Stimulated activated memory B cell treated with anti-CD40 and anti-IgM and Interleukin-4, amounts not matched to agents 10 μg/mL and 1 μg/mL and 100 μg/mL, for 72 hours (primary cell): ENCODE data around the gene COTL1.
A peak's percentile ranks its signal among the peaks of the same experiment; 100 is the strongest.
"Not testable (repeated sequence)": the region's sequence is repeated elsewhere in the genome, so short reads cannot be mapped to it uniquely, and the experiment has no call there.

Experiments
- ATAC-seq: fragments of 150-1000 bp; cut with Tn5 transposase; 2 replicates; pipeline ENCODE4 v1.10.0; 2021
- H3K27ac Mint-ChIP-seq: one replicate; pipeline ENCODE4 v1.8.0; 2022; ENCODE audit warnings: mild to moderate bottlenecking, mixed read lengths
- H3K27me3 Mint-ChIP-seq: one replicate; pipeline ENCODE4 v1.8.0; 2022; ENCODE audit warnings: mixed read lengths
- H3K36me3 Mint-ChIP-seq: one replicate; pipeline ENCODE4 v1.8.0; 2022; ENCODE audit warnings: mixed read lengths
- H3K4me1 Mint-ChIP-seq: one replicate; pipeline ENCODE4 v1.8.0; 2022; ENCODE audit warnings: mixed read lengths
- H3K4me3 Mint-ChIP-seq: one replicate; pipeline ENCODE4 v1.8.0; 2022; ENCODE audit warnings: mild to moderate bottlenecking, moderate library complexity, mixed read lengths
- H3K9me3 Mint-ChIP-seq: one replicate; pipeline ENCODE4 v1.8.0; 2022; ENCODE audit warnings: mixed read lengths

COTL1 gene

GRCh38 chr16:84631153-84631466 lies 13.2 kb upstream of the COTL1 start:
- no peaks in the 10 kb centered on the region for H3K27me3 Mint-ChIP-seq
- H3K4me3 Mint-ChIP-seq: no peak overlapping the region
- H3K36me3 Mint-ChIP-seq: no peaks in the 10 kb centered on the region
- no peak for ATAC-seq
- peaks cover 35% of the 10 kb centered on the region for H3K4me1 Mint-ChIP-seq
- peak overlapping the region; percentile 29 for H3K27ac Mint-ChIP-seq
- no peaks in the 10 kb centered on the region for H3K9me3 Mint-ChIP-seq

- Mint-ChIP-seq H3K36me3 (no peaks in the 10 kb centered on the region), H3K4me3 (no peak overlapping the region), H3K27ac (peak overlapping the region; percentile 29), H3K9me3 (no peaks in the 10 kb centered on the region), H3K27me3 (no peaks in the 10 kb centered on the region), H3K4me1 (peaks cover 35% of the 10 kb centered on the region)
- no peak for ATAC-seq
Observed at GRCh38 chr16:84630446-84631152, 12.7 kb upstream of the COTL1 start.

- ATAC-seq: no peak
- Mint-ChIP-seq H3K4me1 (peaks cover 35% of the 10 kb centered on the region), H3K9me3 (no peaks in the 10 kb centered on the region), H3K36me3 (no peaks in the 10 kb centered on the region), H3K27ac (no peak overlapping the region), H3K27me3 (no peaks in the 10 kb centered on the region), H3K4me3 (no peak overlapping the region)
Observed at GRCh38 chr16:84630009-84630408, 12.1 kb upstream of the COTL1 start.

GRCh38 chr16:84629580-84629979 lies 11.7 kb upstream of the COTL1 start:
- Mint-ChIP-seq H3K9me3 (no peaks in the 10 kb centered on the region), H3K4me1 (peaks cover 35% of the 10 kb centered on the region), H3K27ac (peak overlapping the region; percentile 10), H3K27me3 (no peaks in the 10 kb centered on the region), H3K36me3 (no peaks in the 10 kb centered on the region), H3K4me3 (no peak overlapping the region)
- ATAC-seq: no peak

GRCh38 chr16:84628226-84628731 lies 10.4 kb upstream of the COTL1 start:
- no peak overlapping the region for H3K4me3 Mint-ChIP-seq
- H3K4me1 Mint-ChIP-seq: peaks cover 35% of the 10 kb centered on the region
- no peaks in the 10 kb centered on the region for H3K9me3 Mint-ChIP-seq
- H3K36me3 Mint-ChIP-seq: no peaks in the 10 kb centered on the region
- ATAC-seq: no peak
- H3K27me3 Mint-ChIP-seq: no peaks in the 10 kb centered on the region
- no peak overlapping the region for H3K27ac Mint-ChIP-seq

- Mint-ChIP-seq H3K27ac (no peak overlapping the region), H3K9me3 (no peaks in the 10 kb centered on the region), H3K36me3 (no peaks in the 10 kb centered on the region), H3K4me3 (no peak overlapping the region), H3K27me3 (no peaks in the 10 kb centered on the region), H3K4me1 (peaks cover 30% of the 10 kb centered on the region)
- no peak for ATAC-seq
Observed at GRCh38 chr16:84625556-84625955, 7.7 kb upstream of the COTL1 start.

- H3K27ac Mint-ChIP-seq: peak overlapping the region; percentile 24
- peaks cover 47% of the 10 kb centered on the region for H3K4me1 Mint-ChIP-seq
- H3K9me3 Mint-ChIP-seq, ATAC-seq, H3K27me3 Mint-ChIP-seq, H3K4me3 Mint-ChIP-seq: not testable (repeated sequence)
- peaks cover 11% of the 10 kb centered on the region for H3K36me3 Mint-ChIP-seq
Observed at GRCh38 chr16:84620913-84621312, 3.0 kb upstream of the COTL1 start.

GRCh38 chr16:84618581-84619460 lies 943 bp upstream of the COTL1 start:
- Mint-ChIP-seq H3K27ac (peak overlapping the region; percentile 100), H3K9me3 (no peaks in the 10 kb centered on the region), H3K36me3 (peaks cover 31% of the 10 kb centered on the region), H3K4me1 (peaks cover 68% of the 10 kb centered on the region), H3K27me3 (no peaks in the 10 kb centered on the region), H3K4me3 (peak overlapping the region; percentile 76)
- no peak for ATAC-seq

- ATAC-seq: peak; percentile 67
- H3K4me1 Mint-ChIP-seq: peaks cover 77% of the 10 kb centered on the region
- H3K36me3 Mint-ChIP-seq: peaks cover 41% of the 10 kb centered on the region
- no peaks in the 10 kb centered on the region for H3K27me3 Mint-ChIP-seq
- peak overlapping the region; percentile 100 for H3K27ac Mint-ChIP-seq
- no peaks in the 10 kb centered on the region for H3K9me3 Mint-ChIP-seq
- H3K4me3 Mint-ChIP-seq: peak overlapping the region; percentile 97
Observed at GRCh38 chr16:84617041-84617790, 662 bp downstream of the COTL1 start.

GRCh38 chr16:84616515-84616914 lies 1.4 kb downstream of the COTL1 start:
- no peaks in the 10 kb centered on the region for H3K9me3 Mint-ChIP-seq
- H3K27ac Mint-ChIP-seq: peak overlapping the region; percentile 100
- peak overlapping the region; percentile 97 for H3K4me3 Mint-ChIP-seq
- no peaks in the 10 kb centered on the region for H3K27me3 Mint-ChIP-seq
- peak; percentile 13 for ATAC-seq
- peaks cover 48% of the 10 kb centered on the region for H3K36me3 Mint-ChIP-seq
- peaks cover 77% of the 10 kb centered on the region for H3K4me1 Mint-ChIP-seq

- no peaks in the 10 kb centered on the region for H3K9me3 Mint-ChIP-seq
- peak overlapping the region; percentile 100 for H3K27ac Mint-ChIP-seq
- no peak for ATAC-seq
- no peaks in the 10 kb centered on the region for H3K27me3 Mint-ChIP-seq
- peak overlapping the region; percentile 97 for H3K4me3 Mint-ChIP-seq
- H3K36me3 Mint-ChIP-seq: peaks cover 62% of the 10 kb centered on the region
- H3K4me1 Mint-ChIP-seq: peaks cover 84% of the 10 kb centered on the region
Observed at GRCh38 chr16:84614968-84615813, 2.7 kb downstream of the COTL1 start.

GRCh38 chr16:84614623-84614967 lies 3.3 kb downstream of the COTL1 start:
- H3K9me3 Mint-ChIP-seq: no peaks in the 10 kb centered on the region
- peak overlapping the region; percentile 97 for H3K4me3 Mint-ChIP-seq
- H3K27ac Mint-ChIP-seq: peak overlapping the region; percentile 100
- no peak for ATAC-seq
- H3K27me3 Mint-ChIP-seq: no peaks in the 10 kb centered on the region
- H3K36me3 Mint-ChIP-seq: peaks cover 67% of the 10 kb centered on the region
- H3K4me1 Mint-ChIP-seq: peaks cover 84% of the 10 kb centered on the region

- peak overlapping the region; percentile 100 for H3K27ac Mint-ChIP-seq
- peaks cover 84% of the 10 kb centered on the region for H3K4me1 Mint-ChIP-seq
- H3K27me3 Mint-ChIP-seq: no peaks in the 10 kb centered on the region
- ATAC-seq: no peak
- peaks cover 73% of the 10 kb centered on the region for H3K36me3 Mint-ChIP-seq
- H3K4me3 Mint-ChIP-seq: peak overlapping the region; percentile 97
- no peaks in the 10 kb centered on the region for H3K9me3 Mint-ChIP-seq
Observed at GRCh38 chr16:84614073-84614459, 3.8 kb downstream of the COTL1 start.

GRCh38 chr16:84613408-84614072 lies 4.3 kb downstream of the COTL1 start:
- Mint-ChIP-seq H3K9me3 (no peaks in the 10 kb centered on the region), H3K4me1 (peaks cover 84% of the 10 kb centered on the region), H3K4me3 (peak overlapping the region; percentile 97), H3K27me3 (no peaks in the 10 kb centered on the region), H3K27ac (peak overlapping the region; percentile 100), H3K36me3 (peaks cover 73% of the 10 kb centered on the region)
- ATAC-seq: no peak
